Activated B cell treated with CpG ODN at 0.5 μM for 24 hours (primary cell): ENCODE results near the gene DCDC2. TPM values are rescaled to one million over a fixed set of nuclear protein-coding genes. Genes with fewer than 3 reads are reported as not detected.
"Not testable (repeated sequence)": the region's sequence is repeated elsewhere in the genome, so short reads cannot be mapped to it uniquely, and the experiment has no call there.

Experiments used
- ATAC-seq: fragments of 200-7000 bp; cut with Tn5 transposase; one replicate; pipeline ENCODE4 v1.10.0; 2021; ENCODE audit warnings: low read depth, mild to moderate bottlenecking, moderate library complexity
- CTCF ChIA-PET: fragments of 350-600 bp; sonication (Branson Sonifier 250); formaldehyde crosslinking; loops from one replicate; lab custom pipeline; 2021; ENCODE audit warnings: antibody characterized with exemption; lab: Charles Lee
- POLR2A ChIA-PET: fragments of 350-600 bp; sonication (Branson Sonifier 250); formaldehyde crosslinking; loops from one replicate; lab custom pipeline; 2021; ENCODE audit warnings: antibody characterized with exemption; lab: Charles Lee
- DNase-seq: peaks from one replicate; pipeline ENCODE4 v3.0.0; 2022
- H3K27ac Mint-ChIP-seq: one replicate; pipeline ENCODE4 v1.8.0; 2020; ENCODE audit warnings: mixed read lengths
- H3K27me3 Mint-ChIP-seq: one replicate; pipeline ENCODE4 v1.8.0; 2021; ENCODE audit warnings: mixed read lengths
- H3K36me3 Mint-ChIP-seq: one replicate; pipeline ENCODE4 v1.8.0; 2021; ENCODE audit warnings: low read depth, mixed read lengths
- H3K4me1 Mint-ChIP-seq: one replicate; pipeline ENCODE4 v1.8.0; 2021; ENCODE audit warnings: mixed read lengths
- H3K4me3 Mint-ChIP-seq: one replicate; pipeline ENCODE4 v1.8.0; 2020; ENCODE audit warnings: mild to moderate bottlenecking, mixed read lengths
- H3K9me3 Mint-ChIP-seq: one replicate; pipeline ENCODE4 v1.8.0; 2020; ENCODE audit warnings: mixed read lengths
- intact Hi-C: fragments of 100-400 bp; cut with micrococcal nuclease; formaldehyde crosslinking; loops from one replicate; pipeline ENCODE4 v1.15.1; 2024
- total RNA-seq: library from RNA; stranded (reverse); gene quantifications from 2 replicates; pipeline ENCODE4 v1.2.3, GENCODE V29; 2022
- TF ChIP-seq, protein P1 (sequence below): fragments of 200-600 bp; IDR thresholded peaks from one replicate; pipeline ENCODE4 v1.8.0; 2022; ENCODE audit warnings: antibody characterized with exemption, mild to moderate bottlenecking

The DCDC2 gene
- total RNA-seq, 1 donor from 2014 or later, result not detected

DNA sequence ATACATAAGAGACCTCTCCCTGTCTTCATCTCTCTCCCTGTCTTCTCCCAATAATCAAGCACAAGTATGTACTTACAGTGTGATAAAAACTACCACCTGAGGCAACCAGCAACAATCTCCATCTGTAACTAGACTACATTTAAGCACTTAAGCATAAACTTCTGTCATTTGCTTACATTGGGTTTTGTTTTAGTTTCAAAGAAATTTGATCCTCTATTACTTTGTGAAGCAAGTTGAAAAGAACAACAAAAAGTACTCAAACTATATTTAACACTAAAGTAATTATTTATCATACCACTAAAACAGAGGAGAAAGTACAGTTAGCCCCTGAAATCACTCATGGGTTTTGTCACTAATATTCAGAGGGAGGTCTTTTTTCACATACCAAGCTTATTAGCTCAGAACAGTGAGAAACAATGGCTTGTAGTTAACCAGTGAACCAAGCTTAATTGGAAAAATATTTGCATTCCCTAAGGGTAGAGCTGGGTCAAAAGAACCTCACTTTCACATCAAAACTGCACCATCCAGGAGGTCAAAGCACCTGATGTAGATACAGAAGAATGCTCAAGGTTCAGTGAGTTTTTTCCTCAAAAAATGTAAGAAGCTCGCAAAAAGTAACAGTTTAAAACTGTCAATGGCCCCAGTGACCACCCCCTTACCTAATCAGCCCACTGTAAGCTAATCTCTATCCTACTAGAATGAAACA lies 34.1 kb downstream of the DCDC2 start:
- no peak overlapping the region for H3K27ac Mint-ChIP-seq
- peaks cover 16% of the 10 kb centered on the region for H3K27me3 Mint-ChIP-seq
- H3K4me1 Mint-ChIP-seq, result no peaks in the 10 kb centered on the region
- CTCF ChIA-PET, result no interaction called here
- no peaks in the 10 kb centered on the region for H3K9me3 Mint-ChIP-seq
- no peak for DNase-seq
- no peaks in the 10 kb centered on the region for H3K36me3 Mint-ChIP-seq
- H3K4me3 Mint-ChIP-seq, result no peak overlapping the region
- TF ChIP-seq, protein P1, sequence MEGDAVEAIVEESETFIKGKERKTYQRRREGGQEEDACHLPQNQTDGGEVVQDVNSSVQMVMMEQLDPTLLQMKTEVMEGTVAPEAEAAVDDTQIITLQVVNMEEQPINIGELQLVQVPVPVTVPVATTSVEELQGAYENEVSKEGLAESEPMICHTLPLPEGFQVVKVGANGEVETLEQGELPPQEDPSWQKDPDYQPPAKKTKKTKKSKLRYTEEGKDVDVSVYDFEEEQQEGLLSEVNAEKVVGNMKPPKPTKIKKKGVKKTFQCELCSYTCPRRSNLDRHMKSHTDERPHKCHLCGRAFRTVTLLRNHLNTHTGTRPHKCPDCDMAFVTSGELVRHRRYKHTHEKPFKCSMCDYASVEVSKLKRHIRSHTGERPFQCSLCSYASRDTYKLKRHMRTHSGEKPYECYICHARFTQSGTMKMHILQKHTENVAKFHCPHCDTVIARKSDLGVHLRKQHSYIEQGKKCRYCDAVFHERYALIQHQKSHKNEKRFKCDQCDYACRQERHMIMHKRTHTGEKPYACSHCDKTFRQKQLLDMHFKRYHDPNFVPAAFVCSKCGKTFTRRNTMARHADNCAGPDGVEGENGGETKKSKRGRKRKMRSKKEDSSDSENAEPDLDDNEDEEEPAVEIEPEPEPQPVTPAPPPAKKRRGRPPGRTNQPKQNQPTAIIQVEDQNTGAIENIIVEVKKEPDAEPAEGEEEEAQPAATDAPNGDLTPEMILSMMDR, result no peak
- no peak for ATAC-seq
- POLR2A ChIA-PET, result interaction anchor here (0.7 kb wide), 1 partner anchor 164 kb away, joined by 5 read pairs; no protein-coding TSS in a partner anchor
- intact Hi-C loops, result no loop called here

DNA sequence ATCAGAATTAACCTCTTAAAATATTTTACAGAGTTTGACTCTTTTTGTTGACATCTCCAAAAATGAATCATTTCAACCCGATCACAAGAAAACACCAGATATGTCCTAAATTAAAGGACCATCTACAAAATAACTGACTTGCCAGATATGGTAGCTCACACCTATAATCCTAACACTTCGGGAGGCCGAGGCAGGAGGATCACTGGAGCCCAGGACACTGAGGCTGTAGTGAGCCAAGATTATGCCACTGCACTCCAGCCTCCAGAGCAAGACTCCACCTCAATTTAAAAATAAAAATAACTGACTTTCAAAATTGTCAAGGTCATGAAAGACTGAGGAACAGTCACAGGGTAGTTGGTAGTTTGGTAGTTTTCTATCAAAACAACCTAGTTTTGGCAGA lies 34.9 kb downstream of the DCDC2 start:
- ATAC-seq, result no peak
- no peak for DNase-seq
- H3K36me3 Mint-ChIP-seq, result no peaks in the 10 kb centered on the region
- POLR2A ChIA-PET, result no interaction called here
- H3K27ac Mint-ChIP-seq, result no peak overlapping the region
- no peaks in the 10 kb centered on the region for H3K4me1 Mint-ChIP-seq
- no peaks in the 10 kb centered on the region for H3K9me3 Mint-ChIP-seq
- intact Hi-C loops, result no loop called here
- H3K27me3 Mint-ChIP-seq, result peaks cover 12% of the 10 kb centered on the region
- TF ChIP-seq, protein P1, result no peak
- H3K4me3 Mint-ChIP-seq, result no peak overlapping the region
- CTCF ChIA-PET, result no interaction called here

DNA sequence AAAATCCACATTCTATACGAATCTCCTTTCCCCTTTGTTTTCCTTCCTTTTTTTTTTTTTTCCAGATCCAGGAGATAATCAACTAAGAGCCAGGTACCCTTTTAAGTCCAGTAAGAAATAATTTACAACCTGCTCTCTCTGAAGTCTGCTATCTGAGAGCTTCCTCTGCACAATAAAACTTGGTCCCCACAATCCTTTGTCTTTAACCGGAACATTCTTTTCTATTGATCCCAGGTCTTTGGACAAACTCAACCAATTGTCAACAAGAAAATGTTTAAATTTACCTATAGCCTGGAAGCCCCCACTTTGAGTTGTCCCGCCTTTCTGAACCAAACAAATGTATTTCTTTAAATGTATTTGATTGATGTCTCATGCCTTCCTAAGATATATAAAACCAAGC lies 35.4 kb downstream of the DCDC2 start:
- DNase-seq, H3K36me3 Mint-ChIP-seq, intact Hi-C loops, POLR2A ChIA-PET, H3K4me1 Mint-ChIP-seq, CTCF ChIA-PET, H3K9me3 Mint-ChIP-seq, ATAC-seq, H3K27ac Mint-ChIP-seq, H3K4me3 Mint-ChIP-seq: not testable (repeated sequence)
- H3K27me3 Mint-ChIP-seq, result peaks cover 12% of the 10 kb centered on the region

DNA sequence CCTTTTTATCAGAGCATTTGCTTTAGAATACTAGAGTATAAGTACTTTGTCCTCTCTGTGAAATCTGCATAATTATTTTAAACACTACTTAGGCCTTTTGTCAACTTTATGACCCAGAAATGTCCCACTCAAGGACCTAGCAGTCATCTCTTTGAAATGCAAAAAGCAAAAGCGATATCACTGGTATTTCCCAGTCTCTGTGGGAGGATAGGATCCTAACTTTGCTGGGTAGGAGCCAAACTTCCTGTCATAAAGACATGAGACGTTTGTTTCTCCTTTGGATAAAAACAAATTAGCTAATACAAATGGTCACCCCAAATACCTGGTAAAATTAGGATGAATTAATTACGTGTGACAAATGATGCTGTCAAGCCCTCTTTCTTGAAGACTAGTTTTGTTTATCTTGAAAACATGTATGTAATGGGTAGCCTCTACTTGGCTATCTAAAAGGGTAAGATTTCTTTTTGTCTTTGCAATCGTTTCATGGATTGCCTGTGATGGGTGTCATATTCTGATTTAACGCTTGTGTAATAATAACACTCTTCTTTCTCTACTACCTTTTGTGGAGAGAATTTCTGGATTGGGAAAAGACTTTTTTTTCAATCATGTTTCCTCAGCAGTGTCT lies 36.2 kb downstream of the DCDC2 start:
- POLR2A ChIA-PET, result no interaction called here

DNA sequence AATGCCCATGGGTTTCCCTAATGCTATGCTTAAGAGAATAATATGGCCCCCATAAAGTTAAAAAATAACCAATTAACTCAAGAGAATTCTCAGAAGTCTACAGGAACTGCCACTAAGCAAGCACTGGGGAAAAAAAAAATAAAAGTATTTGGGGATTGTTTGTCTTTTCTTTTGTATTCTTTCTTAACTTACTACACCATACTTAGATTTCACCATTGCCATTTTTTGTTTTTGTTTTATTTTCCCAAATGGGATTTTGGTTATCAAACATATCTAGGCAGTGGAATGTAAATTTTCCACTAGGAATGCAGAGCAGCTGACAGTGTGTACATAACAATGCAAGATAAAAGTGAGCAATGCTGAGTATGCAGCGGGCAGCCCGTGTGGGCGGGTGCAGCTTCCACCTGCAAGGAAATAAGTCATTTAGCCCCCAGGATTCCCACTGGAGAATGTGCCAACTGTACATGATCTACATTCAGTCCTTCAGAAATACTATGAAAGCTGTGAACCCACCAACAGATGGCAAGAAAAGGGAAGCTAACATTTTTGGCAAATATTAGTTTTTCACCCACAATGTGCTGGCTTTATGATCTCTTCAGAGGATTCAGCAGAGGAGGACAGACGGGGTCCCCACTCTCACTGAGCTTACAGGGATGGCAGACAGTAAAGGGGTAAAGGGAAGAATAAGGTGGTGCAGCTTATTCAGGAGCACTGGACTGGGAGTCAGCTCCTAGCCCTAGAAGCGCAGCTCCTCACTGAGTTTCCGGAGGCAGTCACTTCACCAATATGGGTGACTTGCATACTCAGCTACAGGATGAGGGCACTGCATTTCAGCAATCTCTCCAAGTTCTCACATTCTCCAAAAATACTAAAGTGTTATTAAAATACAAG lies 44.4 kb downstream of the DCDC2 start:
- H3K9me3 Mint-ChIP-seq, result peaks cover 16% of the 10 kb centered on the region
- H3K27ac Mint-ChIP-seq, result no peak overlapping the region
- intact Hi-C loops, result no loop called here
- H3K27me3 Mint-ChIP-seq, result peaks cover 21% of the 10 kb centered on the region
- no peak overlapping the region for H3K4me3 Mint-ChIP-seq
- no peaks in the 10 kb centered on the region for H3K4me1 Mint-ChIP-seq
- CTCF ChIA-PET, result no interaction called here
- TF ChIP-seq, protein P1, result no peak
- DNase-seq (no peak), ATAC-seq (no peak)
- no peaks in the 10 kb centered on the region for H3K36me3 Mint-ChIP-seq
- POLR2A ChIA-PET, result no interaction called here

More for the DNA sequence above, 36.2 kb downstream of the DCDC2 start:
- Mint-ChIP-seq H3K4me3 (no peak overlapping the region), H3K27ac (no peak overlapping the region), H3K27me3 (peaks cover 12% of the 10 kb centered on the region), H3K36me3 (no peaks in the 10 kb centered on the region), H3K4me1 (no peaks in the 10 kb centered on the region), H3K9me3 (no peaks in the 10 kb centered on the region)
- TF ChIP-seq, protein P1, result no peak
- intact Hi-C loops, result no loop called here
- DNase-seq (no peak), ATAC-seq (no peak)
- CTCF ChIA-PET, result no interaction called here

DNA sequence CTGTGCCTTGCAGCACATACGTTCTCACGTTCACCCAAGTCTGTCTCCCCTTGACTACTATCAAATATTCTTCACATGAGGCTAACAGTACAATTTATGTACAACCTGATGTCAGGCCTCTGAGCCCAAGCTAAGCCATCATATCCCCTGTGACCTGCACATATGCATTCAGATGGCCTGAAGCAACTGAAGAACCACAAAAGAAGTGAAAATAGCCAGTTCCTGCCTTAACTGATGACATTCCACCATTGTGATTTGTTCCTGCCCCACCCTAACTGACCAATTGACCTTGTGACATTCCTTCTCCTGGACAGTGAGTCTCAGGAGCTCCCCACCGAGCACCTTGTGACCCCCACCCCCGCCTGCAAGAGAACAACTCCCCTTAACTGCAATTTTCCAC lies 46.1 kb downstream of the DCDC2 start:
- POLR2A ChIA-PET, CTCF ChIA-PET, H3K27ac Mint-ChIP-seq, intact Hi-C loops, DNase-seq, ATAC-seq, H3K4me1 Mint-ChIP-seq, H3K36me3 Mint-ChIP-seq, H3K4me3 Mint-ChIP-seq: not testable (repeated sequence)
- Mint-ChIP-seq H3K9me3 (peaks cover 16% of the 10 kb centered on the region), H3K27me3 (peaks cover 21% of the 10 kb centered on the region)
